Measurements from ENCODE around the gene TET1.
"Not testable (repeated sequence)": the region's sequence is repeated elsewhere in the genome, so short reads cannot be mapped to it uniquely, and the experiment has no call there.

TET1 gene

GRCh38 chr10:68705548-68705947, 145.4 kb downstream of the TET1 start:
- Histone ChIP-seq H3K9ac (ENCODE audit: low read length in 2 of 2) (no peak overlapping the region), H3K27ac (ENCODE audit: low read length) (no peak overlapping the region), H3K4me1 (ENCODE audit: control insufficient read depth, insufficient read depth, low read length) (no peaks in the 10 kb centered on the region), H3K9me3 (ENCODE audit: control insufficient read depth in 2 of 2, low read length in 2 of 2) (no peaks in the 10 kb centered on the region), H3K27me3 (ENCODE audit: control insufficient read depth in 1 of 2, insufficient read depth in 2 of 2, low read length in 2 of 2) (no peaks in the 10 kb centered on the region), H3K36me3 (ENCODE audit: control insufficient read depth in 2 of 2, insufficient read depth in 2 of 2, low read length in 2 of 2) (no peaks in the 10 kb centered on the region), H3K4me3 (ENCODE audit: low read length in 2 of 2) (no peak overlapping the region)

- H3K4me1 ChIP-seq (ENCODE audit: control insufficient read depth, insufficient read depth, low read length); H3K9me3 ChIP-seq (ENCODE audit: control insufficient read depth in 2 of 2, low read length in 2 of 2): not testable (repeated sequence)
Observed at GRCh38 chr10:68708987-68709386, 148.8 kb downstream of the TET1 start.

DNA sequence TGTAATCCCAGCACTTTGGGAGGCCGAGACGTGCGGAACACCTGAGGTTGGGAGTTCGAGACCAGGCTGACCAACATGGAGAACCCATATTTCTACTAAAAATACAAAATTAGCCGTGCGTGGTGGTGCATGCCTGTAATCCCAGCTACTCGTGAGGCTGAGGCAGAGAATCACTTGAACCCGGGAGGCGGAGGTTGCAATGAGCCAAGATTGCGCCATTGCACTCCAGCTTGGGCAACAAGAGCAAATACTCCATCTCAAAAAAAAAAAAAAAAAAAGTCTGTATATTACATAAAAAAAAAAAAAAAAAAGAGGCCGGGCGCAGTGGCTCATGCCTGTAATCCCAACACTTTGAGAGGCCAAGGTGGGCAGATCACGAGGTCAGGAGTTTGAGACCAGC, 152.9 kb downstream of the TET1 start:
- not testable (repeated sequence) for H3K36me3 ChIP-seq (ENCODE audit: control insufficient read depth in 2 of 2, insufficient read depth in 2 of 2, low read length in 2 of 2); H3K27ac ChIP-seq (ENCODE audit: low read length)

More at GRCh38 chr10:68708987-68709386, 148.8 kb downstream of the TET1 start:
- H3K4me3 ChIP-seq (ENCODE audit: low read length in 2 of 2); H3K9ac ChIP-seq (ENCODE audit: low read length in 2 of 2); H3K27ac ChIP-seq (ENCODE audit: low read length); H3K36me3 ChIP-seq (ENCODE audit: control insufficient read depth in 2 of 2, insufficient read depth in 2 of 2, low read length in 2 of 2); H3K27me3 ChIP-seq (ENCODE audit: control insufficient read depth in 1 of 2, insufficient read depth in 2 of 2, low read length in 2 of 2): not testable (repeated sequence)

GRCh38 chr10:68717435-68717834, 157.3 kb downstream of the TET1 start:
- Histone ChIP-seq H3K4me1 (ENCODE audit: control insufficient read depth, insufficient read depth, low read length) (peaks cover 8% of the 10 kb centered on the region), H3K27me3 (ENCODE audit: control insufficient read depth in 1 of 2, insufficient read depth in 2 of 2, low read length in 2 of 2) (no peaks in the 10 kb centered on the region), H3K27ac (ENCODE audit: low read length) (no peak overlapping the region), H3K36me3 (ENCODE audit: control insufficient read depth in 2 of 2, insufficient read depth in 2 of 2, low read length in 2 of 2) (no peaks in the 10 kb centered on the region), H3K9ac (ENCODE audit: low read length in 2 of 2) (no peak overlapping the region), H3K9me3 (ENCODE audit: control insufficient read depth in 2 of 2, low read length in 2 of 2) (no peaks in the 10 kb centered on the region), H3K4me3 (ENCODE audit: low read length in 2 of 2) (no peak overlapping the region)

More for the DNA sequence above, 152.9 kb downstream of the TET1 start:
- H3K4me3 ChIP-seq (ENCODE audit: low read length in 2 of 2); H3K9ac ChIP-seq (ENCODE audit: low read length in 2 of 2); H3K4me1 ChIP-seq (ENCODE audit: control insufficient read depth, insufficient read depth, low read length); H3K27me3 ChIP-seq (ENCODE audit: control insufficient read depth in 1 of 2, insufficient read depth in 2 of 2, low read length in 2 of 2); H3K9me3 ChIP-seq (ENCODE audit: control insufficient read depth in 2 of 2, low read length in 2 of 2): not testable (repeated sequence)

- peaks cover 11% of the 10 kb centered on the region for H3K4me1 ChIP-seq (ENCODE audit: control insufficient read depth, insufficient read depth, low read length)
- H3K9ac ChIP-seq (ENCODE audit: low read length in 2 of 2): peak within 1 kb of the TSS; percentile 92 to 95
- no peaks in the 10 kb centered on the region for H3K9me3 ChIP-seq (ENCODE audit: control insufficient read depth in 2 of 2, low read length in 2 of 2)
Observed at GRCh38 chr10:68720793-68721672, 160.9 kb downstream of the TET1 start, which contains the start of gene CCAR1. CCAR1 (plus strand) TSS chr10:68721239; CDS start chr10:68722505, 1,266 bp downstream.

GRCh38 chr10:68721673-68722335, 161.7 kb downstream of the TET1 start:
- no peaks in the 10 kb centered on the region for H3K9me3 ChIP-seq (ENCODE audit: control insufficient read depth in 2 of 2, low read length in 2 of 2)
- H3K27ac ChIP-seq (ENCODE audit: low read length): peak overlapping the region; percentile 94
- H3K4me1 ChIP-seq (ENCODE audit: control insufficient read depth, insufficient read depth, low read length): peaks cover 11% of the 10 kb centered on the region
- no peaks in the 10 kb centered on the region for H3K27me3 ChIP-seq (ENCODE audit: control insufficient read depth in 1 of 2, insufficient read depth in 2 of 2, low read length in 2 of 2)
- peaks cover 7 to 11% of the 10 kb centered on the region in 2 donors for H3K36me3 ChIP-seq (ENCODE audit: control insufficient read depth in 2 of 2, insufficient read depth in 2 of 2, low read length in 2 of 2)
- H3K9ac ChIP-seq (ENCODE audit: low read length in 2 of 2): peak overlapping the region; percentile 92 to 95
- H3K4me3 ChIP-seq (ENCODE audit: low read length in 2 of 2): peak overlapping the region; percentile 66 to 92

More at GRCh38 chr10:68720793-68721672, 160.9 kb downstream of the TET1 start, which contains the start of gene CCAR1:
- H3K27ac ChIP-seq (ENCODE audit: low read length): peak within 1 kb of the TSS; percentile 94
- H3K27me3 ChIP-seq (ENCODE audit: control insufficient read depth in 1 of 2, insufficient read depth in 2 of 2, low read length in 2 of 2): no peaks in the 10 kb centered on the region
- peak within 1 kb of the TSS; percentile 66 to 92 for H3K4me3 ChIP-seq (ENCODE audit: low read length in 2 of 2)
- H3K36me3 ChIP-seq (ENCODE audit: control insufficient read depth in 2 of 2, insufficient read depth in 2 of 2, low read length in 2 of 2): peaks cover 7 to 11% of the 10 kb centered on the region in 2 donors

GRCh38 chr10:68725016-68725415, 164.9 kb downstream of the TET1 start:
- Histone ChIP-seq H3K4me1 (ENCODE audit: control insufficient read depth, insufficient read depth, low read length) (peaks cover 11% of the 10 kb centered on the region), H3K4me3 (ENCODE audit: low read length in 2 of 2) (no peak overlapping the region), H3K9ac (ENCODE audit: low read length in 2 of 2) (no peak overlapping the region), H3K27ac (ENCODE audit: low read length) (no peak overlapping the region), H3K36me3 (ENCODE audit: control insufficient read depth in 2 of 2, insufficient read depth in 2 of 2, low read length in 2 of 2) (peaks cover 11 to 19% of the 10 kb centered on the region in 2 donors), H3K27me3 (ENCODE audit: control insufficient read depth in 1 of 2, insufficient read depth in 2 of 2, low read length in 2 of 2) (no peaks in the 10 kb centered on the region), H3K9me3 (ENCODE audit: control insufficient read depth in 2 of 2, low read length in 2 of 2) (no peaks in the 10 kb centered on the region)

- H3K9ac ChIP-seq (ENCODE audit: low read length in 2 of 2): no peak overlapping the region
Observed at GRCh38 chr10:68727146-68727545, 167.0 kb downstream of the TET1 start.

DNA sequence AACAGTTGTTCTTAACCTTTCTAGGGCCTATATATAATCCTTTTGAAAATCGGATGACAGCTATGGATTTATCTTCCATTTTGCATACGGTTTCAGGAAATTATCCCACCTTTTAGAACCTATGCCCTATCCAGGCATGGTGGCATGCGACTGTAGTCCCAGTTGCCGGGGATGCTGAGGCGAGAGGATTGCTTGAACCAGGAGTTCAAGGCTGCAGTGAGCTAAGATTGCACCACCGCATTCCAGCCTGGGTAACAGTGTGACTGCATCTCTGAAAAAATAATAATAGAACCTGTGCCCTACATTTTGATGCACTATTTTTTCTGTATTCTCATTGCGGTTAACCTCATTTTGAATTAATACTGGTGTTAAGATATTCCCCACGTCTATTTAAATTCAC, 172.5 kb downstream of the TET1 start:
- Histone ChIP-seq H3K36me3 (ENCODE audit: control insufficient read depth in 2 of 2, insufficient read depth in 2 of 2, low read length in 2 of 2) (peaks cover 22 to 27% of the 10 kb centered on the region in 2 donors), H3K9me3 (ENCODE audit: control insufficient read depth in 2 of 2, low read length in 2 of 2) (no peaks in the 10 kb centered on the region), H3K27ac (ENCODE audit: low read length) (no peak overlapping the region), H3K4me3 (ENCODE audit: low read length in 2 of 2) (no peak overlapping the region), H3K27me3 (ENCODE audit: control insufficient read depth in 1 of 2, insufficient read depth in 2 of 2, low read length in 2 of 2) (no peaks in the 10 kb centered on the region), H3K9ac (ENCODE audit: low read length in 2 of 2) (no peak overlapping the region), H3K4me1 (ENCODE audit: control insufficient read depth, insufficient read depth, low read length) (no peaks in the 10 kb centered on the region)

More at GRCh38 chr10:68727146-68727545, 167.0 kb downstream of the TET1 start:
- Histone ChIP-seq H3K27ac (ENCODE audit: low read length) (no peak overlapping the region), H3K27me3 (ENCODE audit: control insufficient read depth in 1 of 2, insufficient read depth in 2 of 2, low read length in 2 of 2) (no peaks in the 10 kb centered on the region), H3K4me1 (ENCODE audit: control insufficient read depth, insufficient read depth, low read length) (peaks cover 7% of the 10 kb centered on the region), H3K36me3 (ENCODE audit: control insufficient read depth in 2 of 2, insufficient read depth in 2 of 2, low read length in 2 of 2) (peaks cover 18 to 19% of the 10 kb centered on the region in 2 donors), H3K4me3 (ENCODE audit: low read length in 2 of 2) (no peak overlapping the region), H3K9me3 (ENCODE audit: control insufficient read depth in 2 of 2, low read length in 2 of 2) (no peaks in the 10 kb centered on the region)

GRCh38 chr10:68734349-68734748, 174.2 kb downstream of the TET1 start:
- Histone ChIP-seq H3K27ac (ENCODE audit: low read length) (no peak overlapping the region), H3K4me3 (ENCODE audit: low read length in 2 of 2) (no peak overlapping the region), H3K27me3 (ENCODE audit: control insufficient read depth in 1 of 2, insufficient read depth in 2 of 2, low read length in 2 of 2) (no peaks in the 10 kb centered on the region), H3K9me3 (ENCODE audit: control insufficient read depth in 2 of 2, low read length in 2 of 2) (no peaks in the 10 kb centered on the region), H3K4me1 (ENCODE audit: control insufficient read depth, insufficient read depth, low read length) (no peaks in the 10 kb centered on the region), H3K36me3 (ENCODE audit: control insufficient read depth in 2 of 2, insufficient read depth in 2 of 2, low read length in 2 of 2) (peaks cover 24 to 33% of the 10 kb centered on the region in 2 donors), H3K9ac (ENCODE audit: low read length in 2 of 2) (no peak overlapping the region)
